B cell (primary cell): Measurements from ENCODE around the gene ANKRD9. TPM values are rescaled to one million over a fixed set of nuclear protein-coding genes. Genes with fewer than 3 reads are reported as not detected.

ENCODE experiments used
- ATAC-seq: fragments of 200-7000 bp; cut with Tn5 transposase; one replicate; pipeline ENCODE4 v1.10.0; 2021; ENCODE audit warnings: low read depth, mild to moderate bottlenecking, moderate number of reproducible peaks, moderate library complexity
- CTCF ChIA-PET: fragments of 350-600 bp; sonication (Branson Sonifier 250); formaldehyde crosslinking; loops from one replicate; lab custom pipeline; 2021; ENCODE audit warnings: antibody characterized with exemption, inconsistent platforms; lab: Charles Lee
- POLR2A ChIA-PET: fragments of 350-600 bp; sonication (Branson Sonifier 250); formaldehyde crosslinking; loops from one replicate; lab custom pipeline; 2021; ENCODE audit warnings: antibody characterized with exemption; lab: Charles Lee
- DNase-seq: peaks from one replicate; pipeline ENCODE4 v3.0.0; 2013
- H2AFZ ChIP-seq: 2 replicates; pipeline ENCODE4 v1.6.1; 2012; ENCODE audit warnings: mild to moderate bottlenecking, low read depth, low read length; ENCODE audit not compliant: insufficient read depth, poor library complexity, severe bottlenecking
- H3K27ac ChIP-seq, 2 donors: 1 replicate in 1 of 2; 2 replicates in 1 of 2; pipeline ENCODE4 v1.5.1; 2012 to 2013; ENCODE audit warnings: low read length in 2 of 2, mild to moderate bottlenecking in 2 of 2, moderate library complexity in 1 of 2
- H3K27me3 ChIP-seq, 4 experiments: fragments of 200-600 bp in 1 of 4; sonication (generic) in 1 of 4; replicated peaks in 1 of 4; 1 replicate in 2 of 4; 2 replicates in 2 of 4; pipeline versions ENCODE4 v1.6.1 to v1.7.0; 2013 to 2016; ENCODE audit warnings: low read length in 3 of 4, mild to moderate bottlenecking in 2 of 4, mixed read lengths in 1 of 4, moderate library complexity in 1 of 4; ENCODE audit not compliant: insufficient read depth in 4 of 4, control insufficient read depth in 3 of 4; ENCODE audit errors: control extremely low read depth in 1 of 4
- H3K36me3 ChIP-seq, 2 experiments: replicated peaks in 1 of 2; 1 replicate in 1 of 2; 2 replicates in 1 of 2; pipeline versions ENCODE4 v1.6.1 to v1.7.1; 2013; ENCODE audit warnings: low read length in 1 of 2; ENCODE audit not compliant: insufficient read depth in 2 of 2, control insufficient read depth in 1 of 2; ENCODE audit errors: control extremely low read depth in 1 of 2, extremely low read depth in 1 of 2
- H3K4me1 ChIP-seq, 2 donors: fragments of 200-600 bp in 1 of 2; sonication (generic) in 1 of 2; 1 replicate in 1 of 2; 2 replicates in 1 of 2; pipeline versions ENCODE4 v1.5.1 to v1.6.1; 2013 to 2017; ENCODE audit warnings: low read length in 2 of 2; ENCODE audit not compliant: control insufficient read depth in 2 of 2, insufficient read depth in 2 of 2
- H3K4me2 ChIP-seq: replicated peaks from 2 replicates; pipeline ENCODE3; 2012; ENCODE audit warnings: mild to moderate bottlenecking, low read depth, low read length; ENCODE audit not compliant: poor library complexity, severe bottlenecking
- H3K4me3 ChIP-seq, 5 experiments: fragments of 200-600 bp in 1 of 5; sonication (generic) in 1 of 5; 1 replicate in 3 of 5; 2 replicates in 2 of 5; pipeline versions ENCODE4 v1.5.1 to v1.7.0; 2011 to 2016; ENCODE audit warnings: low read length in 4 of 5, mild to moderate bottlenecking in 4 of 5, low read depth in 2 of 5, control low read depth in 1 of 5, moderate library complexity in 1 of 5; ENCODE audit not compliant: insufficient read depth in 1 of 5; ENCODE audit errors: control extremely low read depth in 1 of 5, extremely low read depth in 1 of 5
- H3K79me2 ChIP-seq: fragments of 200-600 bp; sonication (generic); one replicate; pipeline ENCODE4 v1.6.0; 2016; ENCODE audit warnings: low read length; ENCODE audit not compliant: control insufficient read depth, insufficient read depth
- H3K9ac ChIP-seq: fragments of 200-600 bp; sonication (generic); 2 replicates; pipeline ENCODE4 v1.6.1; 2017; ENCODE audit warnings: mild to moderate bottlenecking, low read length, moderate library complexity
- H3K9me3 ChIP-seq, 3 donors: one replicate each; pipeline versions ENCODE4 v1.6.1 to v1.7.1; 2013; ENCODE audit warnings: low read length in 2 of 3; ENCODE audit not compliant: control insufficient read depth in 2 of 3, insufficient read depth in 1 of 3; ENCODE audit errors: control extremely low read depth in 1 of 3
- H4K20me1 ChIP-seq: 2 replicates; pipeline ENCODE4 v1.6.0; 2012; ENCODE audit warnings: mild to moderate bottlenecking, low read length; ENCODE audit not compliant: insufficient read depth, control insufficient read depth, poor library complexity, severe bottlenecking
- H3K27ac Mint-ChIP-seq: one replicate; pipeline ENCODE4 v1.8.0; 2021; ENCODE audit warnings: mixed read lengths
- H3K27me3 Mint-ChIP-seq: one replicate; pipeline ENCODE4 v1.8.0; 2021; ENCODE audit warnings: mixed read lengths
- H3K4me1 Mint-ChIP-seq: one replicate; pipeline ENCODE4 v1.8.0; 2021; ENCODE audit warnings: mixed read lengths
- H3K4me3 Mint-ChIP-seq: one replicate; pipeline ENCODE4 v1.8.0; 2021; ENCODE audit warnings: mixed read lengths
- H3K9me3 Mint-ChIP-seq: one replicate; pipeline ENCODE4 v1.8.0; 2022; ENCODE audit warnings: mixed read lengths; ENCODE audit not compliant: insufficient read depth
- EZH2 ChIP-seq: IDR thresholded peaks from 2 replicates; pipeline ENCODE4 v1.6.1; 2012; ENCODE audit warnings: borderline replicate concordance, low read depth, mild to moderate bottlenecking, moderate library complexity, low read length; ENCODE audit not compliant: insufficient read depth, poor library complexity, severe bottlenecking
- WGBS: methylation state at CpG from one replicate; pipeline ENCODE4 v1.1.5; 2013; ENCODE audit warnings: missing lambda C conversion rate; ENCODE audit not compliant: insufficient coverage; 5-methylcytosine and 5-hydroxymethylcytosine counted together
- intact Hi-C: fragments of 100-400 bp; cut with micrococcal nuclease; formaldehyde crosslinking; loops from one replicate; pipeline ENCODE4 v1.10.0; 2022
- polyA plus RNA-seq: library from polyadenylated mRNA; depleted of rRNA; stranded (reverse); fragments of >200 nt; gene quantifications from 2 replicates; pipeline ENCODE4 v1.2.3, GENCODE V29; 2012
- total RNA-seq, 2 donors: library from RNA; stranded (reverse); fragments of 120-200 nt in 1 of 2; gene quantifications; 1 replicate in 1 of 2; 2 replicates in 1 of 2; pipeline versions ENCODE4 v1.2.3 to v1.2.4, GENCODE V29; 2013 to 2022
- TF ChIP-seq, protein P1 (sequence below): fragments of 200-600 bp; IDR thresholded peaks from one replicate; pipeline ENCODE4 v1.8.0; 2022; ENCODE audit warnings: antibody characterized with exemption, mild to moderate bottlenecking

ANKRD9 gene
- total and polyA plus RNA-seq, 2 donors (not counting 1 experiment from before 2014, with no cell fraction given) = 1.4 to 1.5 TPM

DNA sequence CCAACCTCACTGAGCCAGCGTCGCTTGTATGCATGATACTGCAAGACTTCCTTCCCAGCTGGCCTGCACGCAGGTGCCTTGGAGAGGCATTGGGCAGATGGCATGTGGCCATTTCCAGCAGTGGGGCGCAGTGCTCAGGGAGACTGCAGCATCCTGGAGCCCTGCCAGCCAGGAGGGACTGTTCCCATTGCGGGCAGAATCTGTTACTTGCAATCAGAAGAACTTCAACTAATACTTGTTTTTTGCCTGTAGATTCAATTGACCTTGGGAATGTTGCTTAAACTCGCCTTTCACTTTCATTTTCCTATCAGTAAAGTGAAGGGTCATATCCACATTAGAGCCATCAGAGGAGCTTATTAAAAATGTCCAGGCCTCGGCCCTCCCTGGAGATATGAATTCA is 29.8 kb downstream of the ANKRD9 start:
- H2AFZ ChIP-seq = no peak overlapping the region
- no peak overlapping the region for H3K4me3 ChIP-seq
- H3K4me3 Mint-ChIP-seq = no peak overlapping the region
- H3K4me2 ChIP-seq = no peak overlapping the region
- H3K27ac ChIP-seq = no peak overlapping the region
- ChIA-PET POLR2A (no interaction called here), CTCF (interaction anchor here (1.6 kb wide), 1 partner anchor 36 kb away, joined by 3 read pairs; no protein-coding TSS in a partner anchor)
- no peaks in the 10 kb centered on the region for H4K20me1 ChIP-seq
- no peak overlapping the region for H3K9ac ChIP-seq
- peaks cover 4% of the 10 kb centered on the region for H3K9me3 Mint-ChIP-seq
- no peaks in the 10 kb centered on the region for H3K27me3 ChIP-seq
- no peaks in the 10 kb centered on the region for H3K36me3 ChIP-seq
- ATAC-seq = no peak
- peaks cover 0 to 18% (median 4%) of the 10 kb centered on the region in 3 donors for H3K9me3 ChIP-seq
- no peak overlapping the region for H3K27ac Mint-ChIP-seq
- no peak for DNase-seq
- H3K4me1 Mint-ChIP-seq = no peaks in the 10 kb centered on the region
- TF ChIP-seq, protein P1, sequence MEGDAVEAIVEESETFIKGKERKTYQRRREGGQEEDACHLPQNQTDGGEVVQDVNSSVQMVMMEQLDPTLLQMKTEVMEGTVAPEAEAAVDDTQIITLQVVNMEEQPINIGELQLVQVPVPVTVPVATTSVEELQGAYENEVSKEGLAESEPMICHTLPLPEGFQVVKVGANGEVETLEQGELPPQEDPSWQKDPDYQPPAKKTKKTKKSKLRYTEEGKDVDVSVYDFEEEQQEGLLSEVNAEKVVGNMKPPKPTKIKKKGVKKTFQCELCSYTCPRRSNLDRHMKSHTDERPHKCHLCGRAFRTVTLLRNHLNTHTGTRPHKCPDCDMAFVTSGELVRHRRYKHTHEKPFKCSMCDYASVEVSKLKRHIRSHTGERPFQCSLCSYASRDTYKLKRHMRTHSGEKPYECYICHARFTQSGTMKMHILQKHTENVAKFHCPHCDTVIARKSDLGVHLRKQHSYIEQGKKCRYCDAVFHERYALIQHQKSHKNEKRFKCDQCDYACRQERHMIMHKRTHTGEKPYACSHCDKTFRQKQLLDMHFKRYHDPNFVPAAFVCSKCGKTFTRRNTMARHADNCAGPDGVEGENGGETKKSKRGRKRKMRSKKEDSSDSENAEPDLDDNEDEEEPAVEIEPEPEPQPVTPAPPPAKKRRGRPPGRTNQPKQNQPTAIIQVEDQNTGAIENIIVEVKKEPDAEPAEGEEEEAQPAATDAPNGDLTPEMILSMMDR = no peak
- TF ChIP-seq EZH2 = no peak
- no peaks in the 10 kb centered on the region for H3K4me1 ChIP-seq
- intact Hi-C loops = no loop called here
- H3K79me2 ChIP-seq = no peaks in the 10 kb centered on the region
- H3K27me3 Mint-ChIP-seq = no peaks in the 10 kb centered on the region
- 75% methylated on average over 5 of the region's 7 CpGs for WGBS

DNA sequence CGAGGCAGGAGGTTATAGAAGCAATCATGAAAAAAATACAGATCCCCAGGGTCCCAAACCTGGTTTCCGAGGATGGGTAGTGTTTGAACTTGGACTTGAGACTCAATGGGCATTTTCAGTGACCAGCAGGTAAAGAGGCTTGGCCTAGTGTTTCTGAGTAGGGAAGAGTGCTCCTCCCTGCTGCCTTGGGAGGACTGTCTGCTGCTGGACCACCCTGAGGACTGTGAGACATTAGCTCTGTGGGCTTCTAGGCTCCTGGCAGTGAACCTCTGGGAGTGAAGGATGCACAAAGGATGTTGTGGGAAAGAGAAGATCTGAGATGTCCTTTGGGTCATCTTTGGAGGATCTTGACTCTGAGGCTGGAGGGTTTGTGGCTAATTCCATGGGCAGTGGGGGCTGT is 30.5 kb downstream of the ANKRD9 start:
- intact Hi-C loops = no loop called here
- Mint-ChIP-seq H3K27ac (no peak overlapping the region), H3K9me3 (peaks cover 4% of the 10 kb centered on the region), H3K4me3 (no peak overlapping the region), H3K4me1 (no peaks in the 10 kb centered on the region), H3K27me3 (no peaks in the 10 kb centered on the region)
- TF ChIP-seq EZH2 = no peak
- TF ChIP-seq, protein P1 = no peak
- no peak overlapping the region for H3K27ac ChIP-seq
- CTCF ChIA-PET = no interaction called here
- H3K4me2 ChIP-seq = no peak overlapping the region
- POLR2A ChIA-PET = no interaction called here
- 93% methylated on average over 2 of the region's 2 CpGs for WGBS
- H3K79me2 ChIP-seq = no peaks in the 10 kb centered on the region
- DNase-seq (no peak), ATAC-seq (no peak)
- no peak overlapping the region for H3K9ac ChIP-seq
- H2AFZ ChIP-seq = no peak overlapping the region
- H3K4me1 ChIP-seq = no peaks in the 10 kb centered on the region
- no peaks in the 10 kb centered on the region for H3K36me3 ChIP-seq
- H3K9me3 ChIP-seq = peaks cover 0 to 18% (median 4%) of the 10 kb centered on the region in 3 donors
- H3K4me3 ChIP-seq = no peak overlapping the region
- no peaks in the 10 kb centered on the region for H3K27me3 ChIP-seq
- H4K20me1 ChIP-seq = no peaks in the 10 kb centered on the region
